ENCODE measurements around the gene CDIPT. TPM values are rescaled to one million over a fixed set of nuclear protein-coding genes. Genes with fewer than 3 reads are reported as not detected.

The CDIPT gene
- total and polyA plus RNA-seq, 4 experiments from 2014 or later, result 76.2 to 123 (median 83.5) TPM

GRCh38 chr16:29852654-29853053 is 10.4 kb downstream of the CDIPT start:
- CTCF ChIA-PET (ENCODE audit: partially characterized antibody), result interaction anchor here (1.3 to 1.7 kb wide), 3 partner anchors 45 to 153 kb away, joined by 4 to 9 read pairs (median 4); partner anchors contain the start of gene TAOK2
- Histone ChIP-seq H3K27ac (ENCODE audit: low read depth, low read length) (no peak overlapping the region), H3K4me3 (ENCODE audit: low read length in 2 of 2) (no peak overlapping the region), H3K36me3 (ENCODE audit: insufficient read depth, low read length) (peaks cover 1% of the 10 kb centered on the region), H3K9me3 (ENCODE audit: control insufficient read depth in 1 of 2, low read length in 2 of 2) (no peaks in the 10 kb centered on the region), H3K4me1 (ENCODE audit: insufficient read depth, low read length) (peaks cover 6% of the 10 kb centered on the region), H3K27me3 (ENCODE audit: insufficient read depth, low read length) (no peaks in the 10 kb centered on the region)
- Mint-ChIP-seq H3K36me3 (peaks cover 0 to 14% of the 10 kb centered on the region in 2 donors), H3K4me3 (no peak overlapping the region), H3K4me1 (peaks cover 0 to 7% (median 2%) of the 10 kb centered on the region in 4 donors), H3K9me3 (no peaks in the 10 kb centered on the region), H3K27ac (no peak overlapping the region), H3K27me3 (no peaks in the 10 kb centered on the region)
- intact Hi-C loops (cut with micrococcal nuclease), result no loop called here
- POLR2A ChIA-PET (ENCODE audit: partially characterized antibody), result interaction anchor here (1.3 kb wide), 1 partner anchor 36 kb away, joined by 3 read pairs; no protein-coding TSS in a partner anchor
- no peak for DNase-seq

- Mint-ChIP-seq H3K9me3 (no peaks in the 10 kb centered on the region), H3K36me3 (peaks cover 3 to 20% of the 10 kb centered on the region in 2 donors), H3K4me3 (no peak overlapping the region), H3K27ac (peak overlapping the region in 2 of 7 donors; percentile 30 to 37), H3K27me3 (no peaks in the 10 kb centered on the region), H3K4me1 (peaks cover 1 to 7% (median 4%) of the 10 kb centered on the region in 4 donors)
- no peak for DNase-seq
- H3K9me3 ChIP-seq (ENCODE audit: control insufficient read depth in 1 of 2, low read length in 2 of 2), result no peaks in the 10 kb centered on the region
- H3K4me3 ChIP-seq (ENCODE audit: low read length in 2 of 2), result no peak overlapping the region
- H3K27me3 ChIP-seq (ENCODE audit: insufficient read depth, low read length), result no peaks in the 10 kb centered on the region
- intact Hi-C loops (cut with micrococcal nuclease), result no loop called here
- POLR2A ChIA-PET (ENCODE audit: partially characterized antibody), result interaction anchor here (0.6 to 5.0 kb wide), 2 partner anchors 44 to 57 kb away, joined by 3 to 69 read pairs; partner anchors contain the start of gene MAZ
- no peak overlapping the region for H3K27ac ChIP-seq (ENCODE audit: low read depth, low read length)
- CTCF ChIA-PET (ENCODE audit: partially characterized antibody), result interaction anchor here (0.6 to 6.3 kb wide), 4 partner anchors 32 to 974 kb away, joined by 3 to 129 read pairs (median 44); partner anchors contain the start of genes MAZ, MVP and PAGR1
- peaks cover 17% of the 10 kb centered on the region for H3K36me3 ChIP-seq (ENCODE audit: insufficient read depth, low read length)
- peaks cover 6% of the 10 kb centered on the region for H3K4me1 ChIP-seq (ENCODE audit: insufficient read depth, low read length)
Measured at GRCh38 chr16:29850998-29851397, 12.0 kb downstream of the CDIPT start.

GRCh38 chr16:29849505-29849904 is 13.5 kb downstream of the CDIPT start:
- H3K9me3 Mint-ChIP-seq, result no peaks in the 10 kb centered on the region
- H3K4me3 Mint-ChIP-seq, result no peak overlapping the region
- Histone ChIP-seq H3K27me3 (ENCODE audit: insufficient read depth, low read length) (no peaks in the 10 kb centered on the region), H3K9me3 (ENCODE audit: control insufficient read depth in 1 of 2, low read length in 2 of 2) (no peaks in the 10 kb centered on the region), H3K36me3 (ENCODE audit: insufficient read depth, low read length) (peaks cover 29% of the 10 kb centered on the region), H3K27ac (ENCODE audit: low read depth, low read length) (no peak overlapping the region), H3K4me3 (ENCODE audit: low read length in 2 of 2) (no peak overlapping the region), H3K4me1 (ENCODE audit: insufficient read depth, low read length) (peaks cover 6% of the 10 kb centered on the region)
- peaks cover 12 to 33% of the 10 kb centered on the region in 2 donors for H3K36me3 Mint-ChIP-seq
- peaks cover 1 to 7% (median 4%) of the 10 kb centered on the region in 4 donors for H3K4me1 Mint-ChIP-seq
- no peaks in the 10 kb centered on the region for H3K27me3 Mint-ChIP-seq
- ChIA-PET POLR2A (ENCODE audit: partially characterized antibody) (interaction anchor here (1.3 to 5.0 kb wide), 8 partner anchors 9 to 149 kb away, joined by 4 to 69 read pairs (median 32); partner anchors contain the start of genes MAZ, MVP and PAGR1), CTCF (ENCODE audit: partially characterized antibody) (interaction anchor here (0.7 to 6.3 kb wide), 24 partner anchors 8 to 208 kb away, joined by 3 to 134 read pairs (median 10); partner anchors contain the start of genes CDIPT, KIF22, MAZ and MVP)
- intact Hi-C loops (cut with micrococcal nuclease), result loop anchor here (2.0 kb wide), 1 partner anchor 157 kb away; no protein-coding TSS in a partner anchor
- no peak for DNase-seq
- peak overlapping the region in 1 of 7 donors; percentile 48 for H3K27ac Mint-ChIP-seq

DNA sequence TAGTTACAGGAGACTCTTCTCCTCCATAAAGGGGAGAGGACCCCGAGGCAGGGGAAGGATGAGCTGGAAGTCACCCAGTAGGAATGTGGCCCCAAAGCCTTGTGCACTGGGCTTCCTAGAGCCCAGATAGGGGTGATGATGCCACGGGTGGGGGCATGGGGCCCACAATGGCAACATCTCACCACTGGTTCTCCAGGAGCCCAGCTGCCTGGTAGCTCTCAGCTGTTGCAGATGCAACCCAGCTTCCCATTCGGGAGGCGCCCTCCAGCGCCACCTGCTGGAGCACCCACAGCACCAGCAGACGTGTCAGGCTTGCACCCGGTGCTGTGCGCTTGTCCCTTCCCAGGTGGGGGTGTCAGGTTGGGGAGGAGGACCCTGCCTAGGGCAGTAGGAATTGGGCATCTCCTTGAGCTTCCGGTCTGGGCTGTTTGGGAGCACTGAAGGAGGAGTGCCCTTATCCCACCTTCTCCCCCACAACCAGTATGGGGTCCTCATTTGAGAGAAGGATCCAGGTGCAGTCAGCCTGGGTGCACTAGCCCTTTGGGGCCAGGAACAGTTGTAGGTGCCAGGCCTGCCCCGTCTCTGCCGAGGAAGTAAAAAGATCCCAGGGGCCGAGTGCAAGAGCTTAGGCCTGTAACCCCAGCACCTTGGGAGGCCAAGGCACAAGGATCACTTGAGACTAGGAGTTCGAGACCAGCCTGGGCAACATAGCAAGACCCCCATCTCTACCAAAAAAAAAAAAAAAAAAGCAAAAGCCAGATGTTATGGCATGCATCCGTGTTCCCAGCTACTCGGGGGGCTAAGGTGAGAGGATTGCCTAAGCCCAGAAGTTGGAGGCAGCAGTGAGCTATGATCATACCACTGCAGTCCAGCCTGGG is 14.4 kb downstream of the CDIPT start:
- Mint-ChIP-seq H3K36me3 (peaks cover 12 to 39% of the 10 kb centered on the region in 2 donors), H3K4me3 (no peak overlapping the region), H3K9me3 (no peaks in the 10 kb centered on the region), H3K4me1 (peaks cover 1 to 7% (median 4%) of the 10 kb centered on the region in 4 donors), H3K27ac (peak overlapping the region; percentile 13 to 89 (median 60)), H3K27me3 (no peaks in the 10 kb centered on the region)
- DNase-seq, result peak; percentile 79 to 83 (median 80)
- no peak overlapping the region for H3K27ac ChIP-seq (ENCODE audit: low read depth, low read length)
- peaks cover 6% of the 10 kb centered on the region for H3K4me1 ChIP-seq (ENCODE audit: insufficient read depth, low read length)
- H3K4me3 ChIP-seq (ENCODE audit: low read length in 2 of 2), result no peak overlapping the region
- intact Hi-C loops (cut with micrococcal nuclease), result loop anchor here (1.0 to 2.0 kb wide), 6 partner anchors 28 to 156 kb away; partner anchors contain the start of genes KIF22, MVP and PAGR1
- ChIA-PET POLR2A (ENCODE audit: partially characterized antibody) (interaction anchor here (0.7 to 5.0 kb wide), 20 partner anchors 9 to 157 kb away, joined by 3 to 69 read pairs (median 9); partner anchors contain the start of genes C16orf54, CDIPT, KIF22 and MAZ), CTCF (ENCODE audit: partially characterized antibody) (interaction anchor here (0.6 to 6.3 kb wide), 50 partner anchors 9 to 207 kb away, joined by 3 to 134 read pairs (median 4); partner anchors contain the start of genes C16orf54, CDIPT, KCTD13 and KIF22)
- H3K27me3 ChIP-seq (ENCODE audit: insufficient read depth, low read length), result no peaks in the 10 kb centered on the region
- H3K9me3 ChIP-seq (ENCODE audit: control insufficient read depth in 1 of 2, low read length in 2 of 2), result no peaks in the 10 kb centered on the region
- H3K36me3 ChIP-seq (ENCODE audit: insufficient read depth, low read length), result peaks cover 37% of the 10 kb centered on the region

DNA sequence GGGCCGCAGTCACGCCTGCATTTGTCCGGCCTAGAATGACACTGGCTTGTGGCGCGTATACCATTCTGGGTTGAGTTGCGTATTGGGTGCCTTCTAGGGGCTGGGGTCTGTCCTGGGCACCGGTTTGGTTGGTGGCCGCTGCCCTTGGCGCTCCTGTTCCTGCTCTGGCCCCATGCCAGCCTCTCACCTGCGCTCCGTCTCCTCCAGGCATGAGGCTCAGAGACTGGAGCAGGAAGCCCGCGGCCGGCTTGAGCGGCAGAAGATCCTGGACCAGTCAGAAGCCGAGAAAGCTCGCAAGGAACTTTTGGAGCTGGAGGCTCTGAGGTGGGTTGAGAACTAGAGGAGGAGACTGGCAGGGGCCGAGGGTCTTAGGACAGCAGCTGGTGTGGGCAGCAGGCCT is 17.4 kb downstream of the CDIPT start:
- Mint-ChIP-seq H3K27ac (peak overlapping the region in 1 of 7 donors; percentile 62), H3K4me3 (no peak overlapping the region), H3K27me3 (no peaks in the 10 kb centered on the region), H3K9me3 (no peaks in the 10 kb centered on the region), H3K36me3 (peaks cover 22 to 56% of the 10 kb centered on the region in 2 donors), H3K4me1 (peaks cover 1 to 7% (median 4%) of the 10 kb centered on the region in 4 donors)
- ChIA-PET CTCF (ENCODE audit: partially characterized antibody) (interaction anchor here (1.2 to 6.3 kb wide), 4 partner anchors 8 to 145 kb away, joined by 3 to 134 read pairs (median 68); partner anchors contain the start of genes MVP and PAGR1), POLR2A (ENCODE audit: partially characterized antibody) (interaction anchor here (0.8 to 0.9 kb wide), 2 partner anchors 12 to 33 kb away, joined by 3 read pairs; partner anchors contain the start of gene PRRT2)
- intact Hi-C loops (cut with micrococcal nuclease), result no loop called here
- no peaks in the 10 kb centered on the region for H3K9me3 ChIP-seq (ENCODE audit: control insufficient read depth in 1 of 2, low read length in 2 of 2)
- no peak overlapping the region for H3K27ac ChIP-seq (ENCODE audit: low read depth, low read length)
- H3K4me3 ChIP-seq (ENCODE audit: low read length in 2 of 2), result no peak overlapping the region
- peak in 1 of 5 donors; percentile 25 for DNase-seq
- peaks cover 58% of the 10 kb centered on the region for H3K36me3 ChIP-seq (ENCODE audit: insufficient read depth, low read length)
- H3K4me1 ChIP-seq (ENCODE audit: insufficient read depth, low read length), result peaks cover 6% of the 10 kb centered on the region
- no peaks in the 10 kb centered on the region for H3K27me3 ChIP-seq (ENCODE audit: insufficient read depth, low read length)

DNA sequence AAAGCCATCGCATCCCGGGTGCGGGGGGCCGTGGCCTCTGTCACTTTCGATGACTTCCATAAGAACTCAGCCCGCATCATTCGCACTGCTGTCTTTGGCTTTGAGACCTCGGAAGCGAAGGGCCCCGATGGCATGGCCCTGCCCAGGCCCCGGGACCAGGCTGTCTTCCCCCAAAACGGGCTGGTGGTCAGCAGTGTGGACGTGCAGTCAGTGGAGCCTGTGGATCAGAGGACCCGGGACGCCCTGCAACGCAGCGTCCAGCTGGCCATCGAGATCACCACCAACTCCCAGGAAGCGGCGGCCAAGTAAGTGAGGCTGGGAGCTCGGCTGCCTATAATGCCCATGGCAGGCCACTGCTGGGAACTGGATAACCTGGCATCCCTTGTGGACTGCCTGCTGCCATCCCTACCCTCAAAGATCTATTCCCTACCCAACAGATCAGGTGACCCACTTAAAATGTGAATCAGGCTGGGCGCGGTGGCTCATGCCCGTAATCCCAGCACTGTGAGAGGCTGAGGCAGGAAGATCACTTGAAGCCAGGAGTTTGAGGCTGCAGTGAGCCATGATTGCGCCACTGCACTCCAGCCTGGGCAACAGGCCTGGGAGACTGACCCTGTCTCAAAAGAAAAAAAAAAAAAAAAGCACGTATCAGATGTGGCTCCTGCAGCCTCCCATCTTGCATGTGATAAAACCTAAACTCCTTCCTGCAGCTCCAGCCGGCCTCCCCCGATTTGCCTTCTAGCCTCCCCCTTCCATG is 18.3 kb downstream of the CDIPT start:
- H3K4me1 ChIP-seq (ENCODE audit: insufficient read depth, low read length), result peaks cover 6% of the 10 kb centered on the region
- POLR2A ChIA-PET (ENCODE audit: partially characterized antibody), result interaction anchor here (0.6 to 1.3 kb wide), 2 partner anchors 18 to 54 kb away, joined by 3 to 4 read pairs; partner anchors contain the start of gene KIF22
- H3K27ac ChIP-seq (ENCODE audit: low read depth, low read length), result no peak overlapping the region
- Mint-ChIP-seq H3K4me1 (peaks cover 1 to 7% (median 4%) of the 10 kb centered on the region in 4 donors), H3K36me3 (peaks cover 26 to 65% of the 10 kb centered on the region in 2 donors), H3K27me3 (no peaks in the 10 kb centered on the region), H3K9me3 (no peaks in the 10 kb centered on the region), H3K4me3 (no peak overlapping the region), H3K27ac (no peak overlapping the region)
- peak in 1 of 5 donors; percentile 19 for DNase-seq
- H3K36me3 ChIP-seq (ENCODE audit: insufficient read depth, low read length), result peaks cover 65% of the 10 kb centered on the region
- CTCF ChIA-PET (ENCODE audit: partially characterized antibody), result interaction anchor here (0.7 to 6.3 kb wide), 3 partner anchors 26 to 83 kb away, joined by 3 to 129 read pairs (median 6); partner anchors contain the start of genes MVP and PAGR1
- intact Hi-C loops (cut with micrococcal nuclease), result no loop called here
- no peaks in the 10 kb centered on the region for H3K27me3 ChIP-seq (ENCODE audit: insufficient read depth, low read length)
- no peaks in the 10 kb centered on the region for H3K9me3 ChIP-seq (ENCODE audit: control insufficient read depth in 1 of 2, low read length in 2 of 2)
- no peak overlapping the region for H3K4me3 ChIP-seq (ENCODE audit: low read length in 2 of 2)

Measured in CD4-positive, alpha-beta memory T cell (primary cell).